Measurements from ENCODE around the gene CD84.

- TF ChIP-seq POLR2AphosphoS5 (IDR thresholded peaks at IDR 0.05; ENCODE audit: borderline replicate concordance, low read depth, low read length) = no peak
- TF ChIP-seq EZH2 (IDR thresholded peaks at IDR 0.05) = no peak
- TF ChIP-seq FOXP2 (optimal IDR thresholded peaks at IDR 0.05; ENCODE audit: control extremely low read depth, extremely low read length, insufficient read depth) = no peak
Observed at GRCh38 chr1:160610569-160611242, 31.4 kb upstream of the CD84 start.

Data from SK-N-MC (cell line).